ENCODE data around the gene CACNB1. TPM values are rescaled to one million over a fixed set of nuclear protein-coding genes. Genes with fewer than 3 reads are reported as not detected.
A peak's percentile ranks its signal among the peaks of the same experiment; 100 is the strongest.

Gene CACNB1
- total RNA-seq, 2 donors from 2014 or later, result 3.6 to 13.4 TPM

DNA sequence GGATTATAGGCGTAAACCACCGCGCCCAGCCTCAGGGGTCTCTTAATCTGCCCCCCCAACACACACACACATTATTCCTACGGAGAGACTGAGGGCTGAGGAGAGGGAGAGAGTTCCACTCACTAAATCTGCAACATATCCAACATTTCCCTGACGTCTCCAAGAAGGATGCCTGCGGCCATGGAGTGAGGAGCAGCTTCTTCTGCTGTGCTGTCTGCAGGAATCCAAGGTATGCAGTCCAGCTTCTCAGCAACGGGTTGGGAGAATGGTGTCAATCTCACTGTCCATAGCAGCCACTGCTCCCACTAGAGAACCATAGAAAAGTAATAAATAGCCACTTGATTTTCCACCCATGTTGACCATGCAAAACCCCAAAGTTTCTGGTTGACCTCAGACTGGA is 41.0 kb downstream of the CACNB1 start:
- H3K36me3 ChIP-seq, result no peaks in the 10 kb centered on the region
- TF ChIP-seq CTCF (IDR thresholded peaks at IDR 0.05), result no peak
- H3K27ac ChIP-seq, result no peak overlapping the region
- H3K9me3 ChIP-seq, result no peaks in the 10 kb centered on the region
- no peak for DNase-seq (ENCODE audit: low spot score)
- H3K27me3 ChIP-seq, result no peaks in the 10 kb centered on the region
- H3K4me1 ChIP-seq, result peaks cover 0 to 13% of the 10 kb centered on the region in 2 donors
- no peak overlapping the region for H3K4me3 ChIP-seq

DNA sequence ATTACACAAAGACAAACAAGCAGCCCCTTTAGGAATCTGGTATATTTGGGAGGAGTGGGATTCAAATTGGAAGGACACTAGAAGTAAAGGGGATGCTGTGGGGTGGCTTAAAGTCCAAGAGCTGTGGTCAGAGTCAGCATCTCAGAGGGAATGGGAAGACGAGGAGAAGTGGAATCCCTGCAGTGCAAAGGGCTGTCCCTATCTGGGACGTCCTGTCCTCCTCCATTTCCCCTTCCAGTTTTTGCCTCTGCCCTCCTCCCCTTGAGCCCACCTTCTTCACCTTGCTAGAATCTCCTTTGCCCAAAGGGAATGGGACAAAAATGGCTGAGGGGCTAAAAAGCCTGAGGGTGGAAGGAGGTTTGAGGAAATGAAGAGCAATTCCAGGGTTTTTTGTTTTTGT is 41.8 kb downstream of the CACNB1 start:
- Histone ChIP-seq H3K36me3 (no peaks in the 10 kb centered on the region), H3K4me3 (no peak overlapping the region), H3K9me3 (no peaks in the 10 kb centered on the region), H3K27ac (no peak overlapping the region), H3K27me3 (peaks cover 0 to 2% of the 10 kb centered on the region in 2 donors), H3K4me1 (peaks cover 0 to 18% of the 10 kb centered on the region in 2 donors)
- DNase-seq (ENCODE audit: low spot score), result no peak
- TF ChIP-seq CTCF (IDR thresholded peaks at IDR 0.05), result no peak

- peak overlapping the region; percentile 96 to 99 for H3K27ac ChIP-seq
- peaks cover 0 to 4% of the 10 kb centered on the region in 2 donors for H3K27me3 ChIP-seq
- peaks cover 0 to 18% of the 10 kb centered on the region in 2 donors for H3K4me1 ChIP-seq
- no peaks in the 10 kb centered on the region for H3K9me3 ChIP-seq
- peak overlapping the region; percentile 89 to 93 for H3K4me3 ChIP-seq
- TF ChIP-seq CTCF (IDR thresholded peaks at IDR 0.05), result no peak
- no peaks in the 10 kb centered on the region for H3K36me3 ChIP-seq
- peak; percentile 98 for DNase-seq (ENCODE audit: low spot score)
These were observed 43.8 kb downstream of the CACNB1 start for GRCh38 chr17:39153599-39154051.

GRCh38 chr17:39151943-39152818 is 45.3 kb downstream of the CACNB1 start:
- H3K27ac ChIP-seq, result peak overlapping the region; percentile 96 to 99
- H3K36me3 ChIP-seq, result no peaks in the 10 kb centered on the region
- peaks cover 0 to 18% of the 10 kb centered on the region in 2 donors for H3K4me1 ChIP-seq
- no peak for TF ChIP-seq CTCF (IDR thresholded peaks at IDR 0.05)
- H3K27me3 ChIP-seq, result peaks cover 0 to 4% of the 10 kb centered on the region in 2 donors
- no peak for DNase-seq (ENCODE audit: low spot score)
- H3K4me3 ChIP-seq, result peak overlapping the region; percentile 89 to 93
- H3K9me3 ChIP-seq, result no peaks in the 10 kb centered on the region

GRCh38 chr17:39151150-39151942 is 46.1 kb downstream of the CACNB1 start, which contains the start of gene PLXDC1:
Gene PLXDC1 (minus strand): TSS chr17:39151637. CDS start chr17:39151437, 200 bp downstream.
- Histone ChIP-seq H3K27ac (peak within 1 kb of the TSS; percentile 96 to 99), H3K36me3 (no peaks in the 10 kb centered on the region), H3K4me3 (peak within 1 kb of the TSS; percentile 89 to 93), H3K27me3 (peaks cover 0 to 4% of the 10 kb centered on the region in 2 donors), H3K9me3 (no peaks in the 10 kb centered on the region), H3K4me1 (peaks cover 0 to 18% of the 10 kb centered on the region in 2 donors)
- no peak for TF ChIP-seq CTCF (IDR thresholded peaks at IDR 0.05)
- no peak for DNase-seq (ENCODE audit: low spot score)

Measured in right atrium auricular region (tissue), 2 donors.